C1 segment of cervical spinal cord (tissue), 14 donors: ENCODE results near the gene PIGH.
"Not testable (repeated sequence)": the region's sequence is repeated elsewhere in the genome, so short reads cannot be mapped to it uniquely, and the experiment has no call there.

Experiments used
- DNase-seq, 14 donors: peaks; one replicate each; lab custom pipeline; 2025; lab: John Stamatoyannopoulos, UW

The PIGH gene

DNA sequence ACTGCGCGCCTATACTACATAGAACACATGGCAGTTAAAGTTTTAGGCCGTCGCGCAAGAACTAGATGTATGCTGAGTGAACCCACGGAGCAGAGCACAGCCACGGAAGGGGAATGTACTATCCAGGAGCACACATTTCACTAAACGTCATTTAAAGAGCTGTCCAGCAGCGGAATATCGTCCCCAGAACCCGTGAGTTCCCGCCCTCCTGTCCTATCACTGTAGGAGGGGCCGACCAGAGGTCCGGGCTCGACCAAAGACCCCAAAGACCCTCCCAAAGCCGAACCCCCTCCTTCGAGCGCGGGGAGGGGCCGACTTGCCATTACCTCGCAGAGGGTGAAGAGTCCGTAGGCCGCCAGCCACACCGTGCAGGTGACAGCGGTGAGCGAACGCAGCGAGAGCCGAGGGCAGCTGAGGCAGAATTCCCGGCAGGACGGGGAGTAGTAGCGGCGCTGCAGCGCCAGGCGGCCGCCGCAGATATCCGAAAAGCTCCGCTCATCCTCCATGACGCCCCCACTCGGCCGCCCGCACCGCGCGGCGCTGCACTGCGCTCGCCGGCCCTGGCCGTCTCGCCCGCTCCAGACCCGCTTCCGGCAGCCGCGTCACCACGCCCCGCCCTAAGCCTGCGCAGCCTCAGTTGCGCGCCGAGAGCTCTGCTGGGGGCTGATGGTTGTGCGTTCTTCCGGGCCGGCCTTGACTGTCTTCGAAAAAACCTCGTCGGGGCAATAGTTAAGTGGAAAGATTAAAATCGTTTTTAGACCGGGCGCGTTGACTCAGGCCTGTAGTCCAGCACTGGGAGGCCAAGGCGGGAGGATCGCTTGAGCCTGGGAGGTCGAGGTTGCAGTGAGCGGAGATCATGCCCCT lies at the start of gene PIGH:
Gene PIGH (minus strand): TSS at position 571 of the 864 bp plus-strand sequence. CDS start 65 bp downstream, at position 506.
- DNase-seq = peak; percentile 33 to 94 (median 84)

DNA sequence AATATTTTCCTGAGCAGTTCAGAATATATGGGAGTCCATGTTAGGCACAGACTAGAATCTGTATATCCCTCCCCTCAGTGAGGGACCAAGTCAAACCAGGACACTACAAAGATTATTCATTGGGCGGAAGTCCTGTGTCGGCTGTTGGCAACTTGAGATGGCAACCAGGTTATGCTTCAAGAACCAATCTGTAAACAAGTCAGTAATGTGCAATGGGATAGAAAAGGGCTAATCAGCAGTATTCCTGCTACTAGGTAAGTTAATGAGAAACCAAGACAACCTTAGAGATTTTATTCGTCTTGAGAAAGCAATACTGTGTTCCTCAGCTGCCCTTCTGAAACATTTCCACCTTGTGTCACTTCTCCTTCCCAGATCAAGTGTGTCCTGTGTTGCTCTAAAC lies 46.1 kb upstream of the PIGH start:
- no peak for DNase-seq

DNA sequence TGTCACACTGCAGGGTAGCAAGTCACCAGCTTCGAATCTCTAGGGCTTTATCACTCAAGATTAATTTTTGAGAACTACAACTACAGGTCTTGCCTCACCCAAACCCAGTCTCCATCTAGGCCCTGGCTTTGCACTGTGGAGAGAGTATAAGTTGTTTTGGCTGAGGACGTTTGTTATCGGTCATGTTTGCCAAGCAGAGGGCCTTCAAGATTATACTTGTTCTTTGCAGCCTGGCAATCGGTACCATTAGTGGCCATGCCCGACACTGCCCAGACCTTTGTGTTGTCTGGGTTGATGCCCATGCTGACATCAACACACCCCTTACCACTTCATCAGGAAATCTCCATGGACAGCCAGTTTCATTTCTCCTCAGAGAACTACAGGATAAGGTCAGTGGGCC lies 45.3 kb upstream of the PIGH start:
- no peak for DNase-seq

DNA sequence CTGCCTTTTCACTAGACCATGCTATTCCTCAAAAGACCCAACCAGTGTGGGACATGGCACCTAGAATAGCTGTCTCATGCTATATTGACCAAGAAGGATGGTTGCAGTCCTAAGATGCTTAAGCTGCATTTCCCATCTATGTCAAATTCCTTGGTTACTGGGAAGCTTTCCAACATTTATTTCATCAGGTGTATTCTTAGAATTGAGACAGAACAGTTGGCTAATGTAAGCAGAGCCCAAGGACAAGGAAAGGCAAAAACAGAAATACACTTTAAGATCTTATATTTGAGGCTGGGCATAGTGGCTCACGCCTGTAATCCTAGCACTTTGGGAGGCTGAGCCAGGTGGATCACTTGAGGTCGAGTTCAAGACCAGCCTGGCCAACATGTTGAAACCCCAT lies 44.4 kb upstream of the PIGH start:
- peak in 1 of 14 donors; percentile 3 for DNase-seq

GRCh38 chr14:67643713-67644112 lies 43.6 kb upstream of the PIGH start:
- DNase-seq = no peak

DNA sequence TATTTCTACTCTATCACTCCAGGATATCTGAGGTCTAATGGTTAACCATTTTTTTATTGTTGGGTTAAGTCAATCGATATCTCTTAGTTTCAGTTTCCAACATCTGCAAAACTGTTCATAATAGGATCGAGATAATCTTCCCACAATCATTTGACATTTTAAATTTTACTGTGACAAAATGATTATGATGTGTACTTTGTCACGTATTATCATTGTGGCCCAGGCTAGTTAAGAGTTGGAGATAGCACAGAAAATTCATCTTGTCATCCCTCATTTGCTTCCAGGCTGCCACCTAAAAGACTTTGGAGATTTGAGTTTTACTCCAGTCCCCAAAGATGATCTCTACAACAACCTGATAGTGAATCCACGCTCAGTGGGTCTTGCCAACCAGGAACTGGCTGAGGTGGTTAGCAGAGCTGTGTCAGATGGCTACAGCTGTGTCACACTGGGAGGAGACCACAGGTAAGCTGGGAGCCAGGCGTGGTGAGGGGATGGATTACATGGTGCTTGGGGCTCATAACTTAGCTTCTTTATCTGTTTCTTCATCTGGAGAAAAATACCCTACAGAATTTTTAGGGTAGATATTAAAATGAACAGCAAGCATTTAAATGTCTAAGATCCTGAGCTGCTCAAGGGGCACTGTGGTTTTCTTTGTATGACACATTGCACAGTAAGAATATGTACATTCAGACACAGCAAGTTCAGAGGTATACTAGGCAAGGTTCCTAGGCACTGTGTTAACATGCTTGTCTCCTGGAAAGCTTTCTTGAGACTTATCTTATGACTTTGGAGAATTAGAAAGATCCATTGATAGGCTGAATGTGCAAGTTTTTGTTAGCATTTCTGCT lies 42.1 kb upstream of the PIGH start:
- DNase-seq = no peak

GRCh38 chr14:67641480-67641879 lies 41.4 kb upstream of the PIGH start:
- DNase-seq = no peak

GRCh38 chr14:67638642-67639041 lies 38.6 kb upstream of the PIGH start:
- no peak for DNase-seq

GRCh38 chr14:67636361-67636919 lies 36.4 kb upstream of the PIGH start:
- no peak for DNase-seq

DNA sequence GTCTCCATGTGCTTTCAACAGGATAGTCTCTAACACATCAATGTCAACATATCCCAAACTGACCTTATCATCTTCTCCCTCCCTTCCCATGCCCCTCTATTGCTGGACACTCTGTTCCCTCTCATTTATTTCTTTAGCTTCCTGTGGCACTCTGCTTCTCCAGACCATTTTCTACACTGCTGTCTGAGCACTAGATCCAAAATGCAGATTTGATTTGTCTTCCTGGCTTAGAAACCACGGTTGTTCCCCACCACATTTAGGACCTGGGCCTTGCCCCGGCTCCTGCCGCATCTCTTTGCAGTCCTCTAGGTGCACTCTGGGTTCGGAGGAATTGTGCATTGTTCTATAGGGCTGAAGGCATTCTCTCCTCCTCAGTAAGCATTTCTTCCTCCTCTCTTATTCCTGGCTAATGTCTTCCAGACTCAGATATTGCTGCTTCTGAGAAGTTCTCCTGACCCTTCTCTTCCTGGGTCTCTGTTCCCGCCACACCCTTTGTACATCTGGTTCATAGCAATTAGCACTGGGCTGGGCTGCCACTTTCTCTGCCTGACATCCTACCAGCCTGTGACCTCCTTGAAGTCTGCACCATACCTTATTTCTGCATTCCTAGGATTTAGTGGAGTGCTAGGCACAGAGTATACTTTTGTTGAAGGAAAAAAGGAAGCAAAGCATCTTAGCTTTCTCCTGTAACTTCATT lies 33.5 kb upstream of the PIGH start:
- DNase-seq = no peak

DNA sequence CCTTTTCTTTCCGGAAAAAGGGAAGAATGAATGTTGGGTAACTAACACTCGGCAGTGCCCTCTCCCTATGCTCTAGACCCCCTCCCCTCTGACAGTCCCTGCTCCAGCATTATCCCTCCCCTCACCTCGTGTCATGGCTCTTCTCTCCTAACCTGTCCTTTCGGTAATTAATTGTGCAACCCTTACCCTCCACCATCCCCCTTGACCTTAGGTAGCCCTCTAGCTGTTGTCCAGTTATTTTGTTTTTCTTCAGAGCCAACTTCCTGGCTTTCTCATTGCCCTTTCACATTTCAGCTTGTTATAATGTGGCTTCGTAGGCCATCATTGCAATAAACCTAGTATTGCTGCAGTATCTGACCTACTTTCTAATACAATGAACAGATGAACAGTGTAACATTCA lies 30.9 kb upstream of the PIGH start:
- DNase-seq = no peak

DNA sequence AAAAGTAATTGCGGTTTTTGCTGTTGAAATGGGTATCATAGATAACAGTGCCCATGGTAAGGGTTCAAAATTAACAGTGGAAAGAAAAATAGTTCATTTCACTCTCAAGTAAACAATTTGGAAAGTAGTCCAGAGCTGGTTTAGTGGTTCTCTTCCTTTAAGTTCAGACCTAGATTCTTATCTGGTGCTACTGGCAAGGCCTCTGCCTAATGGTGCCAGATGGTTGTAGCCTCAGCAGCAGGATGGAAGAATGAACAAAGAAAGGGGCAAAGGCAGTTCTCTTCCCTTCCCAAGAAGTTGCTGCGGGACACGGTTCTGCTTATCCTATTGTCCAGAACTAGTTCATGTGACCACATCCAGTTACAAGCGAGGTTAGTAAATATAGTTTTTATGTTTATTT lies 30.1 kb upstream of the PIGH start:
- no peak for DNase-seq

DNA sequence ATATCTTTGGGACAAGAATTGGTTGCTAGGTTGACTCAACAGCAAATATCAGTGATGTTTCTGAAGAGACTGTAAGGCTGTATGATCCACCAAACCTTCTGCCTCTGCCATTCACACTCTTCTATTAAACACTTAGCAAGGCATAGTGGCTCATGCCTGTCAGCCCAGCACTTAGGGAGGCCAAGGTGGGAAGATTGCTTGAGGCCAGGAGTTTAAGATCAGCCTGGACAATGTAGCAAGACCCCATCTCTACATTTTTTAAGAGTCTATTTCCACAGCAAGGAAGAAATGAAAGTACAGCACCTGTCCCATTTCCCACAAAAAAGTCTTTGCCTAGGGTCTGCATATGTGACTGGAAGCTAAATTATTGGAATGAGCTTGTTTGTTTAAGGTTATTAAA lies 27.5 kb upstream of the PIGH start:
- DNase-seq = no peak

- DNase-seq = not testable (repeated sequence)
Measured at GRCh38 chr14:67626131-67626530, 26.1 kb upstream of the PIGH start.

DNA sequence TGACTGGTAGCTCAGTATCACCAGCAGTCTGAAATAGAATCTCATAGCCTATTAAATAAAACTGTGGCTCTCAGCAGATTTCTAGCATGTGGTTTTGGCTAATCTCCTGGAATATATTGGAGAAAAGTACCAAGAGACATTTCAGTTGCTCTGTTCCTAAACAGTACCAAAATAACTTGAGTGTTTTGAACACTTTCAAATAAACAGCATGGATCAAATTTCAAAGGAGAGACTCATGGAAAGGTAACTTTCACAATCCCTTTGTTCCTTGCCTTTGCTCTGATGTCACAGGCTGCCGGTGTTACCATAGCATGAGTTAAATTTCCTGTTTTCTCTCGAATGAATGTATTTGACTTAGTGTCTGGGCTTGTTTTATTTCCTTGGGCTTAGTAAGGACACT lies 23.0 kb upstream of the PIGH start:
- DNase-seq = no peak

- DNase-seq = peak in 5 of 14 donors; percentile 2 to 13 (median 6)
Measured at GRCh38 chr14:67622675-67623074, 22.6 kb upstream of the PIGH start.

- DNase-seq = peak in 7 of 14 donors; percentile 9 to 79 (median 20)
Measured at GRCh38 chr14:67620217-67620785, 20.2 kb upstream of the PIGH start.

- peak; percentile 38 to 99 (median 85) for DNase-seq
Measured at GRCh38 chr14:67619446-67620216, 19.6 kb upstream of the PIGH start, which contains the start of gene ARG2. ARG2 (plus strand) TSS chr14:67619920; CDS start chr14:67619978, 58 bp downstream.

DNA sequence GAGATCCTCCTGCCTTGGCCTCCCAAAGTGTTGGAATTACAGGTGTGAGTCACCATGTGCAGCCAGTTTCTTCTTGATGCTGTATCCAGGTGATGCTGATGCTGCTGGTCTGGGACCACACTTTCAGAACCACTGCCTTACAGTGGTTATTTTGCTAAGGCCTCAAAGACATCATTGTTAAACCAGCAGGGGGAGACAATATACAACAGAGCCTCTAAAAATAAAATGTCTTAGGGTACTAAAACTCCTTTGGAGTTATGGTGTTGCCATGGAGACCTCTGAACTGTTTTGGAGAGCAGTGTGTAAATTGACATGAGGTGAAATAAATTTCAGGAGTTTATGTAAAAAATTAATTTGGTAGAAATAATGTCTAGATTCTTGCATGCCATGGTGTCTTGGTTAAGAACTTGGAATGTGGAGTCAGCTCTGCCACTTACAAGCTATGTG lies 18.6 kb upstream of the PIGH start:
- peak in 1 of 14 donors; percentile 2 for DNase-seq

GRCh38 chr14:67610491-67610890 lies 10.4 kb upstream of the PIGH start:
- no peak for DNase-seq
